BE2C (cell line): Measurements from ENCODE around the gene SCRN2.

ENCODE experiments used
- DNase-seq: peaks from one replicate; pipeline ENCODE4 v3.0.0-alpha.2; 2020
- H3K27me3 ChIP-seq: fragments of 250-450 bp; sonication (Bioruptor Pico); 2 replicates; pipeline ENCODE4 v1.5.1; 2020; ENCODE audit warnings: mild to moderate bottlenecking
- H3K36me3 ChIP-seq: fragments of 250-450 bp; sonication (Bioruptor Pico); 2 replicates; pipeline ENCODE4 v1.5.1; 2020; ENCODE audit warnings: mild to moderate bottlenecking
- H3K4me1 ChIP-seq: fragments of 250-450 bp; sonication (Bioruptor Pico); 2 replicates; pipeline ENCODE4 v1.5.1; 2020
- H3K4me3 ChIP-seq: 2 replicates; pipeline ENCODE4 v1.5.1; 2011; ENCODE audit warnings: low read depth, low read length
- H3K9me3 ChIP-seq: fragments of 250-450 bp; sonication (Bioruptor Pico); 2 replicates; pipeline ENCODE4 v1.5.1; 2020
- TF ChIP-seq, protein P1 (sequence below): IDR thresholded peaks from 2 replicates; pipeline ENCODE4 v1.5.1; 2012; ENCODE audit warnings: mild to moderate bottlenecking, low read depth, low read length

SCRN2 gene

GRCh38 chr17:47872019-47872650 is 31.1 kb upstream of the SCRN2 start:
- H3K4me3 ChIP-seq, result no peak overlapping the region
- no peaks in the 10 kb centered on the region for H3K9me3 ChIP-seq
- H3K36me3 ChIP-seq, result no peaks in the 10 kb centered on the region
- TF ChIP-seq, protein P1, sequence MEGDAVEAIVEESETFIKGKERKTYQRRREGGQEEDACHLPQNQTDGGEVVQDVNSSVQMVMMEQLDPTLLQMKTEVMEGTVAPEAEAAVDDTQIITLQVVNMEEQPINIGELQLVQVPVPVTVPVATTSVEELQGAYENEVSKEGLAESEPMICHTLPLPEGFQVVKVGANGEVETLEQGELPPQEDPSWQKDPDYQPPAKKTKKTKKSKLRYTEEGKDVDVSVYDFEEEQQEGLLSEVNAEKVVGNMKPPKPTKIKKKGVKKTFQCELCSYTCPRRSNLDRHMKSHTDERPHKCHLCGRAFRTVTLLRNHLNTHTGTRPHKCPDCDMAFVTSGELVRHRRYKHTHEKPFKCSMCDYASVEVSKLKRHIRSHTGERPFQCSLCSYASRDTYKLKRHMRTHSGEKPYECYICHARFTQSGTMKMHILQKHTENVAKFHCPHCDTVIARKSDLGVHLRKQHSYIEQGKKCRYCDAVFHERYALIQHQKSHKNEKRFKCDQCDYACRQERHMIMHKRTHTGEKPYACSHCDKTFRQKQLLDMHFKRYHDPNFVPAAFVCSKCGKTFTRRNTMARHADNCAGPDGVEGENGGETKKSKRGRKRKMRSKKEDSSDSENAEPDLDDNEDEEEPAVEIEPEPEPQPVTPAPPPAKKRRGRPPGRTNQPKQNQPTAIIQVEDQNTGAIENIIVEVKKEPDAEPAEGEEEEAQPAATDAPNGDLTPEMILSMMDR, result no peak
- H3K4me1 ChIP-seq, result no peaks in the 10 kb centered on the region
- H3K27me3 ChIP-seq, result peaks cover 92% of the 10 kb centered on the region
- DNase-seq, result no peak

DNA sequence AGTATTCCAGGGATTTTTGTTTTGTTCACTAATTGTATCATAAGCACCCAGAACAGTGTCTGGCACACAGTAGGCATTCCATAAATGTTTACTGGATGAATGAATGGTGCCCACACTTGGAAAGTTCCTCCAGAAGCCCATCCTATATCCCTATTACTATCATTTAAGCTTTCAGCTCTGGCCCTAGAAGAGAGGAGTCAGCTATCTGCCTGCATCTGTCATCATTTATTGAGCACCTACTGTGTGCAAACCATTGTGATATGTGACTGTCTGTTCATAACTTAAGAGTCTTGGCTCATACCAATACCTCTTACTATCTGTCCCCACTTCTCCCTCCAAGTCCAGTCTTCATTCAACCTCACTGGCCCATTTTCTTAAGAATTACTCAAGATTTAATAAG is 30.0 kb upstream of the SCRN2 start:
- TF ChIP-seq, protein P1, result no peak

DNA sequence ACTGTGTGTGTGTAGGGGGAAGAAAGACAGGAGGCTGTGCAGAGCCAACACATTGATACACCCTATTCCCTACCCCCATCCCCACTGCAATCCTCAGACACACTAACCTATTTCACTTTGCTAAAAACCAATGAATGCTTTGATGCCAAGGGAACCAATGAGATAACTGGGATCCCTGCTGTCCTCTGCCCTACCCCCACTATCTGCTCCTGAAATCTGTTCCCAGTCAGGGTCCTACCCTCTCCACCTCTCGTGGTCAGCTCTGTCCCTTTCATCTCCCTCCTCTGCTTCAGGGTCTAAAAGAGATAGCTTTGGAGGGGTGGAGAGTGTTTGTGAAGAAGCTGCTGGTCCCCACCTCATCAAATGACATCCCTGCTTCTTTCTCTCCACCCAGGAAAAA is 29.0 kb upstream of the SCRN2 start:
- DNase-seq, result no peak
- TF ChIP-seq, protein P1, result no peak
- peaks cover 100% of the 10 kb centered on the region for H3K27me3 ChIP-seq

More for the DNA sequence above, 30.0 kb upstream of the SCRN2 start:
- H3K4me1 ChIP-seq, result no peaks in the 10 kb centered on the region; the same call in none of the 2 replicates
- no peaks in the 10 kb centered on the region for H3K36me3 ChIP-seq
- peaks cover 100% of the 10 kb centered on the region for H3K27me3 ChIP-seq
- H3K4me3 ChIP-seq, result no peak overlapping the region
- H3K9me3 ChIP-seq, result no peaks in the 10 kb centered on the region
- no peak for DNase-seq

GRCh38 chr17:47869114-47869513 is 28.0 kb upstream of the SCRN2 start:
- no peak for DNase-seq

More for the DNA sequence above, 29.0 kb upstream of the SCRN2 start:
- Histone ChIP-seq H3K9me3 (no peaks in the 10 kb centered on the region), H3K4me3 (no peak overlapping the region), H3K4me1 (no peaks in the 10 kb centered on the region; the same call in none of the 2 replicates), H3K36me3 (no peaks in the 10 kb centered on the region)

DNA sequence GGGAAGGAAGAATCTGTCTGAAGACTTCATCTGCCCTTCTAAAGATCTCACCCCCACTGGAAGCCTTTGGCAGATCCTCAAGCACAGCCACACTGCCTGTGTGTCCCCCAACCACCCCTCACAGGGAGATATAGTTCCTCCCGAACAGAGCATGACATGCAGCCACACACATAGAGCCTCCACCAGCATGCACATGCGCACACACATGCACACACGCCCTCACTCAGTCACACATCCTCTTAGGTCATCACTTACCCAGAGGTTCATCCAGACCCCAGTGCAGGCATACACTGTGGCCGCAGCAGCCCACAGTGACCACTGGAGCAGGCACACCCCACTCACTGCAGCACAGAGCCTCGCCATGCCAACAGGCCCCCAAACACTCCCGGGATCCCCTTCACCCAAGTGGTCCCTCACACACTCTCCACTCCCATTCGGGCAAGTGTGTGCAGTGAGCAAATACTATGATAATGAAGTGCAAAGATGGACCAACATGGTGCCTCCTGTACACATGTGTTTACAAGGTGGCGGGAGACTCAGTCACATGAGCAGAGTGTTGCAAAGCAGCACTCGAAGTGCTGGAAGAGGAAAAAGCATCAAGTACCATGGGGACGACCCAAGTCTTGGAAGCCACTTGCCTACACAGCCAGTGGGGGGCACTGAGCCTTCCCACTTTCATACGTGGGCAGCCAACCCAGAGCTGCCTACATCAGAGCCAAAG is 26.9 kb upstream of the SCRN2 start:
- Histone ChIP-seq H3K27me3 (peaks cover 83% of the 10 kb centered on the region), H3K36me3 (no peaks in the 10 kb centered on the region), H3K4me3 (no peak overlapping the region), H3K4me1 (no peaks in the 10 kb centered on the region; the same call in none of the 2 replicates), H3K9me3 (no peaks in the 10 kb centered on the region)
- DNase-seq, result no peak
- TF ChIP-seq, protein P1, result no peak

More at GRCh38 chr17:47869114-47869513, 28.0 kb upstream of the SCRN2 start:
- H3K27me3 ChIP-seq, result peaks cover 94% of the 10 kb centered on the region
- no peaks in the 10 kb centered on the region for H3K36me3 ChIP-seq
- H3K4me3 ChIP-seq, result no peak overlapping the region
- no peaks in the 10 kb centered on the region for H3K9me3 ChIP-seq
- no peaks in the 10 kb centered on the region; the same call in none of the 2 replicates for H3K4me1 ChIP-seq
- TF ChIP-seq, protein P1, result no peak

- no peaks in the 10 kb centered on the region; the same call in none of the 2 replicates for H3K4me1 ChIP-seq
- peak overlapping the region; percentile 2; the same call in 1 of the 2 replicates for H3K4me3 ChIP-seq
- no peaks in the 10 kb centered on the region for H3K9me3 ChIP-seq
- H3K27me3 ChIP-seq, result peaks cover 76% of the 10 kb centered on the region
- H3K36me3 ChIP-seq, result no peaks in the 10 kb centered on the region
- no peak for DNase-seq
- TF ChIP-seq, protein P1, result no peak
Measured at GRCh38 chr17:47866941-47867340, 25.9 kb upstream of the SCRN2 start.
